Parathyroid adenoma (tissue), 2 donors: ENCODE measurements around the gene GJD4.

ENCODE experiments used
- H2AFZ ChIP-seq: fragments of 300-600 bp; sonication (generic); one replicate; pipeline ENCODE4 v1.7.0; 2017; ENCODE audit warnings: antibody characterized with exemption, mild to moderate bottlenecking
- H3K27ac ChIP-seq: fragments of 300-600 bp; sonication (generic); one replicate; pipeline ENCODE4 v1.7.0; 2017
- H3K27me3 ChIP-seq: fragments of 300-600 bp; sonication (generic); one replicate; pipeline ENCODE4 v1.7.0; 2017; ENCODE audit warnings: low read length; ENCODE audit not compliant: control insufficient read depth, insufficient read depth
- H3K36me3 ChIP-seq: fragments of 300-600 bp; sonication (generic); one replicate; pipeline ENCODE4 v1.7.0; 2017; ENCODE audit warnings: low read length; ENCODE audit not compliant: control insufficient read depth, insufficient read depth
- H3K4me1 ChIP-seq: fragments of 300-600 bp; sonication (generic); one replicate; pipeline ENCODE4 v1.7.0; 2017; ENCODE audit warnings: control low read depth
- H3K4me2 ChIP-seq: fragments of 300-600 bp; sonication (generic); one replicate; pipeline ENCODE4 v1.7.0; 2017; ENCODE audit warnings: low read length
- H3K4me3 ChIP-seq: fragments of 300-600 bp; sonication (generic); one replicate; pipeline ENCODE4 v1.7.0; 2017; ENCODE audit warnings: low read depth, low read length
- H3K79me2 ChIP-seq: fragments of 300-600 bp; sonication (generic); one replicate; pipeline ENCODE4 v1.7.0; 2017; ENCODE audit warnings: control low read depth
- H3K9ac ChIP-seq: fragments of 300-600 bp; sonication (generic); one replicate; pipeline ENCODE4 v1.7.0; 2017; ENCODE audit warnings: mild to moderate bottlenecking
- H3K9me3 ChIP-seq: fragments of 300-600 bp; sonication (generic); one replicate; pipeline ENCODE4 v1.7.0; 2017; ENCODE audit warnings: low read length; ENCODE audit not compliant: control insufficient read depth
- TF ChIP-seq, protein P1 (sequence below): fragments of 300-600 bp; sonication (generic); IDR thresholded peaks from one replicate; pipeline ENCODE4 v1.7.0; 2017; ENCODE audit warnings: antibody characterized with exemption, mild to moderate bottlenecking
- donor health status: primary hyperparathyroidism.

Gene GJD4

GRCh38 chr10:35650894-35651293, 45.8 kb downstream of the GJD4 start:
- H3K27ac ChIP-seq: no peak overlapping the region
- H3K4me2 ChIP-seq: no peak overlapping the region
- H3K27me3 ChIP-seq: no peaks in the 10 kb centered on the region
- H3K9me3 ChIP-seq: no peaks in the 10 kb centered on the region
- H3K4me1 ChIP-seq: no peaks in the 10 kb centered on the region
- no peak overlapping the region for H2AFZ ChIP-seq
- H3K79me2 ChIP-seq: no peaks in the 10 kb centered on the region
- H3K4me3 ChIP-seq: no peak overlapping the region
- no peak overlapping the region for H3K9ac ChIP-seq
- H3K36me3 ChIP-seq: no peaks in the 10 kb centered on the region
- TF ChIP-seq, protein P1, sequence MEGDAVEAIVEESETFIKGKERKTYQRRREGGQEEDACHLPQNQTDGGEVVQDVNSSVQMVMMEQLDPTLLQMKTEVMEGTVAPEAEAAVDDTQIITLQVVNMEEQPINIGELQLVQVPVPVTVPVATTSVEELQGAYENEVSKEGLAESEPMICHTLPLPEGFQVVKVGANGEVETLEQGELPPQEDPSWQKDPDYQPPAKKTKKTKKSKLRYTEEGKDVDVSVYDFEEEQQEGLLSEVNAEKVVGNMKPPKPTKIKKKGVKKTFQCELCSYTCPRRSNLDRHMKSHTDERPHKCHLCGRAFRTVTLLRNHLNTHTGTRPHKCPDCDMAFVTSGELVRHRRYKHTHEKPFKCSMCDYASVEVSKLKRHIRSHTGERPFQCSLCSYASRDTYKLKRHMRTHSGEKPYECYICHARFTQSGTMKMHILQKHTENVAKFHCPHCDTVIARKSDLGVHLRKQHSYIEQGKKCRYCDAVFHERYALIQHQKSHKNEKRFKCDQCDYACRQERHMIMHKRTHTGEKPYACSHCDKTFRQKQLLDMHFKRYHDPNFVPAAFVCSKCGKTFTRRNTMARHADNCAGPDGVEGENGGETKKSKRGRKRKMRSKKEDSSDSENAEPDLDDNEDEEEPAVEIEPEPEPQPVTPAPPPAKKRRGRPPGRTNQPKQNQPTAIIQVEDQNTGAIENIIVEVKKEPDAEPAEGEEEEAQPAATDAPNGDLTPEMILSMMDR: no peak

- Histone ChIP-seq H3K9me3 (no peaks in the 10 kb centered on the region), H3K4me1 (no peaks in the 10 kb centered on the region), H3K36me3 (no peaks in the 10 kb centered on the region), H3K4me3 (no peak overlapping the region), H2AFZ (no peak overlapping the region), H3K27me3 (no peaks in the 10 kb centered on the region), H3K79me2 (no peaks in the 10 kb centered on the region), H3K4me2 (no peak overlapping the region), H3K27ac (no peak overlapping the region), H3K9ac (no peak overlapping the region)
- TF ChIP-seq, protein P1: no peak
Measured at GRCh38 chr10:35652824-35653223, 47.7 kb downstream of the GJD4 start.

DNA sequence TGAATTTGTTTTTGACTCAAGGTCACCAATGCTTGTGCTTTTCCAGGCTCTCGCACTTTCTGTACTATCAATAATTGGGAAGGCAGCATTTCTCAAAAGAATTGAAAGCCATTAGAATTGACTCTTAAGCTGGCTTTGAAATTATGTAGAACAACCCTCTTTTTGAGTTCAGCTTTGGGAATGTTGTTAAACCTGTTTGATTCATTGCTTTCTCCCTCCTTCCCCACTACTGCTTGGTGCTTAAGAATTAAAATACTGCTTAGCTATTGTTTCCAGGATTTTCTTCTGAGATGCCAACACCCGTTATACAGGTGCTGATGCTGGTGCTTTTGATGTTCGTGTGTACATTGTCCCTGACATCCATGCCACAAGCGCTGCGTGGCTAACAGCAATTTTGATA, 52.5 kb downstream of the GJD4 start:
- no peaks in the 10 kb centered on the region for H3K79me2 ChIP-seq
- no peaks in the 10 kb centered on the region for H3K4me1 ChIP-seq
- no peak overlapping the region for H2AFZ ChIP-seq
- H3K27me3 ChIP-seq: no peaks in the 10 kb centered on the region
- no peaks in the 10 kb centered on the region for H3K9me3 ChIP-seq
- no peak overlapping the region for H3K4me2 ChIP-seq
- TF ChIP-seq, protein P1: no peak
- H3K9ac ChIP-seq: no peak overlapping the region
- H3K27ac ChIP-seq: no peak overlapping the region
- no peak overlapping the region for H3K4me3 ChIP-seq
- H3K36me3 ChIP-seq: no peaks in the 10 kb centered on the region
